Stimulated activated effector memory CD8-positive, alpha-beta T cell treated with anti-CD3 and anti-CD28 coated beads, Interleukin-12 subunit alpha, Interleukin-12 subunit beta, amount 100 ng/mL, for 72 hours (primary cell): ENCODE measurements around the gene ABHD17C.
A peak's percentile ranks its signal among the peaks of the same experiment; 100 is the strongest.

Source experiments
- ATAC-seq: fragments of 150-1000 bp; cut with Tn5 transposase; 2 replicates; pipeline ENCODE4 v1.10.0; 2021
- DNase-seq, 2 donors: peaks; one replicate each; pipeline ENCODE4 v3.0.0; 2021 to 2022; ENCODE audit warnings: low spot score in 2 of 2
- H3K27ac Mint-ChIP-seq: one replicate; pipeline ENCODE4 v1.8.0; 2022; ENCODE audit warnings: mild to moderate bottlenecking, mixed read lengths
- H3K36me3 Mint-ChIP-seq: one replicate; pipeline ENCODE4 v1.8.0; 2022; ENCODE audit warnings: mild to moderate bottlenecking, mixed read lengths
- H3K4me1 Mint-ChIP-seq: one replicate; pipeline ENCODE4 v1.8.0; 2022; ENCODE audit warnings: mixed read lengths
- H3K4me3 Mint-ChIP-seq: one replicate; pipeline ENCODE4 v1.8.0; 2022; ENCODE audit warnings: mild to moderate bottlenecking, mixed read lengths
- H3K9me3 Mint-ChIP-seq: one replicate; pipeline ENCODE4 v1.8.0; 2022; ENCODE audit warnings: mixed read lengths

Gene ABHD17C

GRCh38 chr15:80777826-80778620 lies 82.9 kb downstream of the ABHD17C start:
- H3K4me1 Mint-ChIP-seq: peaks cover 9% of the 10 kb centered on the region
- no peaks in the 10 kb centered on the region for H3K9me3 Mint-ChIP-seq
- no peaks in the 10 kb centered on the region for H3K36me3 Mint-ChIP-seq
- ATAC-seq (no peak), DNase-seq (no peak)
- no peak overlapping the region for H3K4me3 Mint-ChIP-seq
- H3K27ac Mint-ChIP-seq: no peak overlapping the region

GRCh38 chr15:80778621-80778963 lies 83.5 kb downstream of the ABHD17C start:
- no peak overlapping the region for H3K27ac Mint-ChIP-seq
- peaks cover 9% of the 10 kb centered on the region for H3K4me1 Mint-ChIP-seq
- DNase-seq (no peak), ATAC-seq (no peak)
- H3K4me3 Mint-ChIP-seq: no peak overlapping the region
- H3K36me3 Mint-ChIP-seq: no peaks in the 10 kb centered on the region
- no peaks in the 10 kb centered on the region for H3K9me3 Mint-ChIP-seq

- peak; percentile 46 to 83 for DNase-seq
- peak within 1 kb of the TSS; percentile 46 for H3K4me3 Mint-ChIP-seq
- ATAC-seq: peak; percentile 73
- no peaks in the 10 kb centered on the region for H3K9me3 Mint-ChIP-seq
- H3K27ac Mint-ChIP-seq: no peak within 1 kb of the TSS
- H3K36me3 Mint-ChIP-seq: no peaks in the 10 kb centered on the region
- peaks cover 9% of the 10 kb centered on the region for H3K4me1 Mint-ChIP-seq
These were observed 84.0 kb downstream of the ABHD17C start, which contains the start of gene CEMIP for GRCh38 chr15:80778964-80779657. TSS of gene CEMIP (plus strand) at chr15:80779370. CDS start at chr15:80873880, 94,510 bp downstream.

DNA sequence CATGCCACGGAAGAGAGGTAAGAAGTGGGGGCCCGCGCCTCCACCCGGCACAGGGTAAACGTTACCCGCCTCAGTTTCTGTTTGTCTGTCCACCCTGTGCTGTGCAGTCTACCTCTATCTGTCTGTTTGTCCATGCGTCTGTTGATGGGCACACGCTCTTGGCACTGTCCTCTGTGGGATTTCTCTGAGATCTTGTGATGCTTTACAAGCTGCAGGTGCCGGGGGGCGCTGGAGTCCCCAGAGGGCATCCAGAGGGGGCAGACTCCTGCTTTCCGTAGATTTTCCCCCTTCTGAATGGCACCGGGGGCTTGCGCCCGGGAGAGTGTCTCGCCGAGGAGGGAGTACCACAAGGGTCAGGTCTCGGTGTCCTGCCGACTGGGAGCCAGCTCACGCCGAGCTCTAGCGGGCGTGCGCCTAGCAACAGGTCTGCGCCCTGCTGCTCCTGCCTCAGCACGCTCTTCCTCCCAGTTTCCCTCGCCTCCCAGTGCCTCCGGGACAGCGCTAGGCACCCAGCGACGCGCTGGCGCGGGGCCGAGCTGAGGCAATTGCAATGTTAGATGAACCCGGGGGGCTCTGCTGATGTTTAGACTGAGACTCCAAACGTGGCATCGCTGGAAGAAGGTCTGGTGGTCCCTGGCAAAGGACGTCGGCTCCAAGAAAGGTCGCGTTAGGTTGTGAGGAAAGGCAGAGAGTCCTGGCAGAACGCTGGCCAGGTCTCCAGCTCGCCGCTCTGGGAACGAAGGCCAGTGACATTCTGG lies 84.7 kb downstream of the ABHD17C start:
- Mint-ChIP-seq H3K36me3 (no peaks in the 10 kb centered on the region), H3K4me3 (peak overlapping the region; percentile 46), H3K9me3 (no peaks in the 10 kb centered on the region), H3K27ac (no peak overlapping the region), H3K4me1 (peaks cover 9% of the 10 kb centered on the region)
- DNase-seq (peak in 1 of 2 donors; percentile 51), ATAC-seq (no peak)

- Mint-ChIP-seq H3K4me3 (peak overlapping the region; percentile 46), H3K9me3 (no peaks in the 10 kb centered on the region), H3K4me1 (peaks cover 9% of the 10 kb centered on the region)
These were observed 85.5 kb downstream of the ABHD17C start for GRCh38 chr15:80780416-80781221.

DNA sequence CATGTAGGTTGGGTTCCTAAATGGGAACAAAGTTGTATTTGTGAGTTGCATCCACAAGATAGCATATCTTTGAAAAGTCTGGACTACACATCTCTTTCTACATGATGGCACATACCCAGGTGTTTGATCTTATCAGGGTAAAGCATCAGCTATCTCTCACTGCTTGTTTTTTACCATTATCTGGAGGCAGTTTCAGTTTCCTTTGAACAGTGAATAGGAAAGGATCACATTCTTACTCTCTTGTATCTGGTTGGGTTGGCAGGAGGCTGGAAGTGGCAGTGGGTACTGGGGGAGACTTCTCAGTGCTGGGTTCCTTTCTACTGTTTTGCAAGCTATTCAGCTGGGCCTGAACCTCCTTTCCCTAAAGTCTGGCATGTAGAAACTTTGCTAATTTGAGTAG lies 88.2 kb downstream of the ABHD17C start:
- Mint-ChIP-seq H3K27ac (no peak overlapping the region), H3K4me1 (peaks cover 9% of the 10 kb centered on the region), H3K9me3 (no peaks in the 10 kb centered on the region), H3K4me3 (no peak overlapping the region), H3K36me3 (no peaks in the 10 kb centered on the region)
- no peak for DNase-seq
- no peak for ATAC-seq

More at GRCh38 chr15:80780416-80781221, 85.5 kb downstream of the ABHD17C start:
- no peak overlapping the region for H3K27ac Mint-ChIP-seq
- ATAC-seq: no peak
- peak in 1 of 2 donors; percentile 51 for DNase-seq
- H3K36me3 Mint-ChIP-seq: no peaks in the 10 kb centered on the region

- H3K4me1 Mint-ChIP-seq: no peaks in the 10 kb centered on the region
- H3K36me3 Mint-ChIP-seq: no peaks in the 10 kb centered on the region
- H3K27ac Mint-ChIP-seq: no peak overlapping the region
- DNase-seq (no peak), ATAC-seq (no peak)
- H3K4me3 Mint-ChIP-seq: no peak overlapping the region
- no peaks in the 10 kb centered on the region for H3K9me3 Mint-ChIP-seq
These were observed 90.2 kb downstream of the ABHD17C start for GRCh38 chr15:80785335-80785734.

DNA sequence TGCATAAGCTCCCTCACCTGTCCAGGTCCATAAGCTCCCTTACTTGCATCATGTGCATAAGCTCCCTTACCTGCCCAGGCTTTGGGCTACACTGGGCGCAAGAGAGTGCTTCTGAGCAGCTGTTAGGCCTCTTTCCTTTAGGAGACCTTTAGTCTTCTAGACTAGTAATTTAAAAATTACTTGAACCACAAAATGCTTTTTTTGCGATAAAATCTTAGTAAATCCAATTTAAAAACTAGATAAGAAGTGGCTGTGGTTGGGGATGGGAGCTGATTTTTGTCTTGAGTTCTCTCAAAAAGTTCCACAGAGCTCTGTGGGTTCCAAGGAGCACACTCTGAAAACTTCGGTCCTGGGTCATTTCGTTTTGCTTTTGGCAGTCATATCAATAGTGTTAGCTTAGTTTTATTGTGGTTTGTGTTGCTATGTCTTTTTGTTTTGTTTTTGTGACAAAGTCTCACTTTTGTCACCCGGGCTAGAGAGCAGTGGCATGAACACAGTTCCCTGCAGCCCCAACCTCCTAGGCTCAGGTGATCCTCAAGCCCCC lies 90.8 kb downstream of the ABHD17C start:
- no peaks in the 10 kb centered on the region for H3K9me3 Mint-ChIP-seq
- DNase-seq: no peak
- no peak overlapping the region for H3K4me3 Mint-ChIP-seq
- H3K4me1 Mint-ChIP-seq: no peaks in the 10 kb centered on the region
- ATAC-seq: no peak
- H3K36me3 Mint-ChIP-seq: no peaks in the 10 kb centered on the region
- no peak overlapping the region for H3K27ac Mint-ChIP-seq

- no peak overlapping the region for H3K4me3 Mint-ChIP-seq
- H3K9me3 Mint-ChIP-seq: no peaks in the 10 kb centered on the region
- DNase-seq (no peak), ATAC-seq (no peak)
- no peak overlapping the region for H3K27ac Mint-ChIP-seq
- H3K4me1 Mint-ChIP-seq: no peaks in the 10 kb centered on the region
- H3K36me3 Mint-ChIP-seq: no peaks in the 10 kb centered on the region
These were observed 92.2 kb downstream of the ABHD17C start for GRCh38 chr15:80787316-80787715.

DNA sequence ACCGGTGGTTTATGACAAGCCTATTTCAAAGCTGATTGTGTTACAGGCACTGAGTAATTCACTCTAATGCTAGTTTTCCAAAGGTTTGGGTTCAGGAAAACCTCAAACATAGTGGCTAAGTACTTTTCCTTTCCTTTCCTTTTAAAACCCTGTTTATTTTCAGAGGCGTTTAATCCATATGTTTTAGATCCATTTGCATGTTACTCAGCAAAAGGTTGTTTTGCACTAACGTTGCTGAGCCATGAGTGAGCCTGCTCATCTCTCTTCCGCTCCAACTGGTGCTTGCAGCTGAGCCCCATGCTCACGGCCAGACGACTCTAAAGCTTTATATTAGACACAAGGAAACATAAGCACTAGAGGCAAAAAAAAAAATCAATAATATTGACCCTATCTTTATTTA lies 93.4 kb downstream of the ABHD17C start:
- H3K9me3 Mint-ChIP-seq: no peaks in the 10 kb centered on the region

DNA sequence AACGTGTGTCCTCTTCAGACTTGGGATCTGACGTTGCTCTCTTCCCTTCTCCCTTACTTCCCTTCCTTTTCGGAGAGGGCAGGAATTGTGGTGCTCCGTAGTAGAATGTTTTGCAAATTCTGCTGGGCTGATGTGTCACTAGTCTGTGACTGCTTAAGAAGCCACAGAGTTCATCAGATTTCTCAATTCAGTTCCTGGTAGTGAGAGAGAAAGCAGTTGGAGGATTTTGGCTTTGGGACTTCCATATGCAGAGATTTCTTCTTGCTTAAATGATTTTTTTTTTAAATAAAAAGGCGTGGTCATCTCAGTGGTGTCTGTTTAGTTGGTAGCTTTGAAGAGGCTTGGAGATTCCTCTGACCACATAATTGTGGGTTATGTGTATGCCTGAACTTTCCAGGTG lies 94.2 kb downstream of the ABHD17C start:
- Mint-ChIP-seq H3K4me1 (no peaks in the 10 kb centered on the region), H3K36me3 (no peaks in the 10 kb centered on the region), H3K27ac (no peak overlapping the region), H3K4me3 (no peak overlapping the region), H3K9me3 (no peaks in the 10 kb centered on the region)
- no peak for ATAC-seq
- DNase-seq: no peak

More for the DNA sequence above, 93.4 kb downstream of the ABHD17C start:
- no peaks in the 10 kb centered on the region for H3K36me3 Mint-ChIP-seq
- DNase-seq: no peak
- H3K27ac Mint-ChIP-seq: no peak overlapping the region
- no peak for ATAC-seq
- no peak overlapping the region for H3K4me3 Mint-ChIP-seq
- H3K4me1 Mint-ChIP-seq: no peaks in the 10 kb centered on the region

DNA sequence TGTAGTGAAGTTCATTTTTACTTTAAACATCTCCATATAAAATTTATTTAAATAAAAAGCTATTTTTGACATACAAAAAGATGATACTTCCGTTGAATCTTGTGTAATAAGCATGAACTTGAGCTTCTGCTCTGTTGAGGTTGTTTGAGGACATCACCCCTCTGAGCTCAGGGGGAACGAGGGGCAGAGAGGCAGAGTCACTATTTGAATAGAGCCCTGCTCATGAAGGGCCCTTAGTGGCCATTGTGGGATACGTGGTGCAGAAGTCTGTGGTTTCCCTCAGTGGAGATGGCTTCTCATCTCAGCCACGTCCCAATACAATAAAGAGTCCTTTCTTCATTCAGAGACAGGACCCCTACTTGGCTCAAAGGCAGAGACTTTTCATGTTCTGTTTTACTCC lies 94.7 kb downstream of the ABHD17C start:
- DNase-seq: no peak

GRCh38 chr15:80790236-80790635 lies 95.1 kb downstream of the ABHD17C start:
- Mint-ChIP-seq H3K27ac (no peak overlapping the region), H3K36me3 (no peaks in the 10 kb centered on the region), H3K4me1 (no peaks in the 10 kb centered on the region), H3K9me3 (no peaks in the 10 kb centered on the region), H3K4me3 (no peak overlapping the region)
- no peak for ATAC-seq
- DNase-seq: no peak

More for the DNA sequence above, 94.7 kb downstream of the ABHD17C start:
- no peaks in the 10 kb centered on the region for H3K4me1 Mint-ChIP-seq
- no peak for ATAC-seq
- H3K4me3 Mint-ChIP-seq: no peak overlapping the region
- no peaks in the 10 kb centered on the region for H3K36me3 Mint-ChIP-seq
- H3K9me3 Mint-ChIP-seq: no peaks in the 10 kb centered on the region
- H3K27ac Mint-ChIP-seq: no peak overlapping the region

DNA sequence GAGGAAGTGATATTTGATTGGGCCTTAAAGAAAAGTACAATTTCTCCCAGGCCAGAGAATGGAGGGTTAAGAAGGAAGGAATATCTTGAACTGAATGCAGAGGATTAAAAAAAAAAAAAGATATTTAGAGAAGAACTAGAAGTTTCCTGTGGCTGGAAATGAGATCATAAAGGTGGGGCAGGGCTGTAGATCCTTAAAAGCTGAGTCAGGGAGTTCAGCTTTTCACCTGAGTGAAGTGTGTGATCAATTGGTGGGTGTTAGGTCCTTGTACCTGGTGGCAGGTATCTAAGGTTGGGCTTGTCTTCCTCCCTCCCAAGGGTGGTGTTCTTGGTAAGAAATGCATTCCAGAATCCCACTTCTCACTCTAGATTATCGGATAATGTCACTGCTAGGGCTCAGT lies 95.9 kb downstream of the ABHD17C start:
- Mint-ChIP-seq H3K4me1 (no peaks in the 10 kb centered on the region), H3K9me3 (no peaks in the 10 kb centered on the region), H3K36me3 (no peaks in the 10 kb centered on the region), H3K27ac (no peak overlapping the region), H3K4me3 (no peak overlapping the region)
- DNase-seq (no peak), ATAC-seq (no peak)

- ATAC-seq (no peak), DNase-seq (no peak)
- Mint-ChIP-seq H3K4me3 (no peak overlapping the region), H3K36me3 (no peaks in the 10 kb centered on the region), H3K9me3 (no peaks in the 10 kb centered on the region), H3K4me1 (no peaks in the 10 kb centered on the region), H3K27ac (no peak overlapping the region)
These were observed 101.3 kb downstream of the ABHD17C start for GRCh38 chr15:80796407-80796806.
